ENCODE measurements around the gene GOLGA6C.

GOLGA6C gene

GRCh38 chr15:75228787-75229186, 29.3 kb upstream of the GOLGA6C start:
- Histone ChIP-seq H3K27ac (ENCODE audit: low read depth, low read length) (no peak overlapping the region), H3K36me3 (ENCODE audit: insufficient read depth, low read length) (no peaks in the 10 kb centered on the region), H3K79me2 (ENCODE audit: control insufficient read depth, insufficient read depth, low read length, unreplicated experiment) (no peaks in the 10 kb centered on the region), H3K27me3 (ENCODE audit: insufficient read depth, low read length) (peaks cover 19% of the 10 kb centered on the region), H3K4me1 (ENCODE audit: control insufficient read depth, insufficient read depth, low read length, unreplicated experiment) (peaks cover 8% of the 10 kb centered on the region), H2AFZ (ENCODE audit: low read length, unreplicated experiment) (no peak overlapping the region), H3K4me3 (ENCODE audit: low read depth, low read length) (no peak overlapping the region)

- Histone ChIP-seq H3K27me3 (ENCODE audit: insufficient read depth, low read length) (peaks cover 25% of the 10 kb centered on the region), H2AFZ (ENCODE audit: low read length, unreplicated experiment) (no peak overlapping the region), H3K27ac (ENCODE audit: low read depth, low read length) (no peak overlapping the region), H3K4me1 (ENCODE audit: control insufficient read depth, insufficient read depth, low read length, unreplicated experiment) (peaks cover 8% of the 10 kb centered on the region), H3K79me2 (ENCODE audit: control insufficient read depth, insufficient read depth, low read length, unreplicated experiment) (no peaks in the 10 kb centered on the region), H3K36me3 (ENCODE audit: insufficient read depth, low read length) (no peaks in the 10 kb centered on the region), H3K4me3 (ENCODE audit: low read depth, low read length) (no peak overlapping the region)
Observed at GRCh38 chr15:75229191-75230015, 28.7 kb upstream of the GOLGA6C start.

DNA sequence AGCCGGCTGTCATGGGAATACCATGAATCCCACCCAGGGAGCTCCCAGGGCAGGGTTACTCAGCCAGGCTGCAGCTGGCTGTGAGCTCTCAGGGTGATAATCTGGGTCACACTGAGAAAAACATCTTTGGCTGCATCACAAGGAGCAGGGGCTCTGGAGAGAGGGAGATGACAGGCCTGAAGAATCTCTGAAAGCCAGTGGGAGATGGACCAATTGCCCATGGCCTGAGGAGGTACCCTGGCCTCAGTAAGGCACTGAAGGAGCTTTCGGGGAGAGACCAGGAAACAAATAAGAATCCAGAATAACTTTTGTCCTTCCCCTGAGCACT, 28.2 kb upstream of the GOLGA6C start:
- Histone ChIP-seq H3K4me1 (ENCODE audit: control insufficient read depth, insufficient read depth, low read length, unreplicated experiment) (peaks cover 8% of the 10 kb centered on the region), H2AFZ (ENCODE audit: low read length, unreplicated experiment) (no peak overlapping the region), H3K27ac (ENCODE audit: low read depth, low read length) (no peak overlapping the region), H3K36me3 (ENCODE audit: insufficient read depth, low read length) (no peaks in the 10 kb centered on the region), H3K79me2 (ENCODE audit: control insufficient read depth, insufficient read depth, low read length, unreplicated experiment) (no peaks in the 10 kb centered on the region), H3K4me3 (ENCODE audit: low read depth, low read length) (no peak overlapping the region), H3K27me3 (ENCODE audit: insufficient read depth, low read length) (peaks cover 26% of the 10 kb centered on the region)

GRCh38 chr15:75230551-75231371, 27.4 kb upstream of the GOLGA6C start:
- no peak overlapping the region for H3K4me3 ChIP-seq (ENCODE audit: low read depth, low read length)
- H3K36me3 ChIP-seq (ENCODE audit: insufficient read depth, low read length): no peaks in the 10 kb centered on the region
- H3K4me1 ChIP-seq (ENCODE audit: control insufficient read depth, insufficient read depth, low read length, unreplicated experiment): peaks cover 8% of the 10 kb centered on the region
- no peaks in the 10 kb centered on the region for H3K79me2 ChIP-seq (ENCODE audit: control insufficient read depth, insufficient read depth, low read length, unreplicated experiment)
- H3K27ac ChIP-seq (ENCODE audit: low read depth, low read length): no peak overlapping the region
- peaks cover 26% of the 10 kb centered on the region for H3K27me3 ChIP-seq (ENCODE audit: insufficient read depth, low read length)
- H2AFZ ChIP-seq (ENCODE audit: low read length, unreplicated experiment): no peak overlapping the region

DNA sequence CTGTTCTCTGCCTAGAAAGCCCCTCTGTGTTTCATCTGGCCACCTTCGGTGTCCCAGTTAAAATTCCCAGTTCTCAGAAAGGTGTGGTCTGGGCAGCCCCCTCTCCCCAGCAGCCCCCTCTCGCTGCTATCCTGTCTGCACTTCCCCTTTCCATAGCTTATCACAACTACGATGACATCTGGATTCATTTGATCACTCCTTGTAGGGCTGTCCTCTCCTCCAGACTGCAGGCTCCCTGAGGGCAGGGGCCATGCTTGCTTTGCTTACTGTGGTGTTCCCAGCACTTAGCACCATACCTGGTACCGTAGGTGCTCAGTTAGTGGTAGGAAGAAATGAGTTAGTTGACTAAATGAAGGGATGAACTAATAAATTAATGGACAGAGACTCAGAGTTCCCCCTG, 26.3 kb upstream of the GOLGA6C start:
- H2AFZ ChIP-seq (ENCODE audit: low read length, unreplicated experiment): no peak overlapping the region
- peaks cover 26% of the 10 kb centered on the region for H3K27me3 ChIP-seq (ENCODE audit: insufficient read depth, low read length)
- peaks cover 8% of the 10 kb centered on the region for H3K4me1 ChIP-seq (ENCODE audit: control insufficient read depth, insufficient read depth, low read length, unreplicated experiment)

GRCh38 chr15:75232252-75232813, 25.8 kb upstream of the GOLGA6C start:
- Histone ChIP-seq H3K4me1 (ENCODE audit: control insufficient read depth, insufficient read depth, low read length, unreplicated experiment) (peaks cover 8% of the 10 kb centered on the region), H3K27me3 (ENCODE audit: insufficient read depth, low read length) (peaks cover 26% of the 10 kb centered on the region), H3K27ac (ENCODE audit: low read depth, low read length) (no peak overlapping the region), H3K36me3 (ENCODE audit: insufficient read depth, low read length) (no peaks in the 10 kb centered on the region), H3K79me2 (ENCODE audit: control insufficient read depth, insufficient read depth, low read length, unreplicated experiment) (no peaks in the 10 kb centered on the region), H3K4me3 (ENCODE audit: low read depth, low read length) (no peak overlapping the region), H2AFZ (ENCODE audit: low read length, unreplicated experiment) (no peak overlapping the region)

More for the DNA sequence above, 26.3 kb upstream of the GOLGA6C start:
- Histone ChIP-seq H3K27ac (ENCODE audit: low read depth, low read length) (no peak overlapping the region), H3K4me3 (ENCODE audit: low read depth, low read length) (no peak overlapping the region), H3K36me3 (ENCODE audit: insufficient read depth, low read length) (no peaks in the 10 kb centered on the region), H3K79me2 (ENCODE audit: control insufficient read depth, insufficient read depth, low read length, unreplicated experiment) (no peaks in the 10 kb centered on the region)

- no peak overlapping the region for H3K27ac ChIP-seq (ENCODE audit: low read depth, low read length)
- no peaks in the 10 kb centered on the region for H3K36me3 ChIP-seq (ENCODE audit: insufficient read depth, low read length)
- H3K79me2 ChIP-seq (ENCODE audit: control insufficient read depth, insufficient read depth, low read length, unreplicated experiment): no peaks in the 10 kb centered on the region
- H3K4me3 ChIP-seq (ENCODE audit: low read depth, low read length): no peak overlapping the region
- H3K27me3 ChIP-seq (ENCODE audit: insufficient read depth, low read length): peaks cover 26% of the 10 kb centered on the region
- peaks cover 8% of the 10 kb centered on the region for H3K4me1 ChIP-seq (ENCODE audit: control insufficient read depth, insufficient read depth, low read length, unreplicated experiment)
- H2AFZ ChIP-seq (ENCODE audit: low read length, unreplicated experiment): no peak overlapping the region
Observed at GRCh38 chr15:75232826-75233503, 25.2 kb upstream of the GOLGA6C start.

DNA sequence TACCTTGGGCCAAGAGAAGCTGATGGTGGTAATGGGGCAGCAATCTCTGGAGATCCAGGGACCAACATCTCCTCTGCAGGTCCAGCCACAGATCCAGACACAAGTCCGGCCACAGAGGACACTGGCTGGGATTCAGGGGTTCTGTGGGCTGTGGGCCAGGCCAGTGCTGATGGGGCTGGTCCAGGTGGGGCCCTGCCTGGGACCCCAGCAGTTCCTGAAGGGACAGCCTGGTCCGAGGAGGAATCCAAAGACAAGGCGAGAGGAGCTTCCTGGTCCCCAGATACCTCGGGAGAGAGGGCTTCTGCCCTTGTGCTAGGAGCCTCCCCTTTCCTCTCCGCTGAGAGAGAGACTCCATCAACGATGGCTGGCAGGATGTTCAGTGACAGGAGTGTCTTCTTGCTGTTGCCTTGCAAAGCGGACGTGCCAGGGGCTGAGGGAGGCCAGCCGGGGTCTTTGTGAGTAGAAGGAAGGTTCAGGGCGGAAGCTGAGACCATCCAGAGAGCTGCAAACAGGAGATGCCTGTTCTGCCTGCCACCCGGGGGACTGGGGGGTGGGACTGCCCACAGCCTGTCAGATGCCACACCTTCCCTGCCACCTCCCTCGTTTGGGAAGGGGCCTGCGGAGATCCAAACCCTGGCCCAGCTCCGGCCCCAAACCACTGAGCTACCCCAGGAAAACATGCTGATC, 24.5 kb upstream of the GOLGA6C start:
- Histone ChIP-seq H3K27ac (ENCODE audit: low read depth, low read length) (no peak overlapping the region), H2AFZ (ENCODE audit: low read length, unreplicated experiment) (no peak overlapping the region), H3K4me1 (ENCODE audit: control insufficient read depth, insufficient read depth, low read length, unreplicated experiment) (peaks cover 8% of the 10 kb centered on the region), H3K27me3 (ENCODE audit: insufficient read depth, low read length) (peaks cover 27% of the 10 kb centered on the region), H3K4me3 (ENCODE audit: low read depth, low read length) (no peak overlapping the region), H3K36me3 (ENCODE audit: insufficient read depth, low read length) (no peaks in the 10 kb centered on the region), H3K79me2 (ENCODE audit: control insufficient read depth, insufficient read depth, low read length, unreplicated experiment) (no peaks in the 10 kb centered on the region)

GRCh38 chr15:75234191-75234810, 23.8 kb upstream of the GOLGA6C start:
- H3K36me3 ChIP-seq (ENCODE audit: insufficient read depth, low read length): no peaks in the 10 kb centered on the region
- peaks cover 7% of the 10 kb centered on the region for H3K4me1 ChIP-seq (ENCODE audit: control insufficient read depth, insufficient read depth, low read length, unreplicated experiment)
- H3K4me3 ChIP-seq (ENCODE audit: low read depth, low read length): no peak overlapping the region
- H2AFZ ChIP-seq (ENCODE audit: low read length, unreplicated experiment): no peak overlapping the region
- H3K27ac ChIP-seq (ENCODE audit: low read depth, low read length): no peak overlapping the region
- H3K79me2 ChIP-seq (ENCODE audit: control insufficient read depth, insufficient read depth, low read length, unreplicated experiment): no peaks in the 10 kb centered on the region
- H3K27me3 ChIP-seq (ENCODE audit: insufficient read depth, low read length): peaks cover 33% of the 10 kb centered on the region
